Heart left ventricle (tissue), 13 donors: ENCODE results near the gene WSCD1.

Experiments
- CTCF ChIP-seq, 12 donors: fragments of 200-600 bp; sonication (generic) in 4 of 12; IDR thresholded peaks; one replicate each; pipeline versions ENCODE4 v1.5.0 to v1.8.0; 2018 to 2022; ENCODE audit warnings: antibody characterized with exemption in 12 of 12, mild to moderate bottlenecking in 5 of 12
- POLR2A ChIP-seq, 2 donors: fragments of 450-650 bp; IDR thresholded peaks; one replicate each; pipeline ENCODE4 v1.6.1; 2017; ENCODE audit warnings: antibody characterized with exemption in 2 of 2, mild to moderate bottlenecking in 2 of 2, moderate library complexity in 2 of 2
- donor health status: ischemic (EF 13 %, LVEDD 7.1; RV severe dilation, severe dysfunction).
- donor health status: DM: no; HTN: yes; CAD: no.
- donor health status: DM: no; HTN: no; CAD: no.
- donor health status: ischemic (EF 25% LVEDD 6.9; RV normal size, moderate dysfunction).
- donor health status: ischemic (EF 25% LVEDD 5.7; RV mildly dilated, moderate dysfunction).
- donor health status: ischemic (EF 35%, LVEDD 5.7; RV mildly dilated, moderate dysfunction).
- donor health status: nonischemic (EF 11% LVEDD 7.7; RV severe dilation, severe dysfunction).
- donor health status: DM: yes; HTN: yes; CAD: no.
- donor health status: PGD.
- donor health status: ischemic (EF 29% LVEDD 5.4; RV normal size, mild dysfunction).
- donor health status: nonischemic (EF 23%, LVEDD 6.1; RV moderate dilation, normal function).

- no peak for TF ChIP-seq CTCF (IDR thresholded peaks at IDR 0.05)
- TF ChIP-seq POLR2A (IDR thresholded peaks at IDR 0.05), result no peak
Measured at GRCh38 chr17:6047966-6048365, 22.2 kb upstream of the WSCD1 start.
